Measurements from ENCODE around the gene SLC22A16.

The SLC22A16 gene

DNA sequence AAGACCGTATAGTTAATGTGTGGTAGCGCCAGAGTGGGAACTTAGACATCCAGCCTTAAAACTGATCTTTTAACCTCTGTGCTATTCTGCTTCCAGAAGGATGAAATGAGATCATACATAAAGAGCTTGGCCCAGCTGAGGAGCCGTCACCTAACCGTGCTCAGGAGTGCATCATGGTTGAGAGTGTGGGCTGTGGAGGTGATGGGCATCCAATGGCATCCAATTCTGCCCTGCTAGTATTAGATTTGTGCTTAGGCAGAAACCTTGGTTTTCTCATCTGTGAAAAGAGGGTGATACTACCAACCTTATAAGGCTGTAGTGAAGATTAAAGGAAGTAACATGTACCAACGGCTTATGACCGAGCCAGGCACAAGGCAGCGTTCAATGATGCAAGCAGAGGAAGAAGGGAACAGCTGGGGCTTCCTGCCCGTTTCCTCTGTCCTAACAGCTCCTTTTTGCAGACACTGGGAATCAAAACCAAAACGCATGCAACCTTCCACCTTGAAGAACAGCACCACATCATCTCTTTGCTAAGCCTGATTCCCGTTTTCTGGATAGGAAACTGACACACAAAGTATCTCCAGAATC, 1.3 kb downstream of the SLC22A16 start:
- H3K4me3 ChIP-seq (replicated peaks; ENCODE audit: low read depth, low read length), result no peak overlapping the region
- DNase-seq (ENCODE audit: extremely low read depth, insufficient read length), result no peak
- no peaks in the 10 kb centered on the region for H3K36me3 ChIP-seq (ENCODE audit: control insufficient read depth, insufficient read depth, low read length)
- TF ChIP-seq, protein P1, sequence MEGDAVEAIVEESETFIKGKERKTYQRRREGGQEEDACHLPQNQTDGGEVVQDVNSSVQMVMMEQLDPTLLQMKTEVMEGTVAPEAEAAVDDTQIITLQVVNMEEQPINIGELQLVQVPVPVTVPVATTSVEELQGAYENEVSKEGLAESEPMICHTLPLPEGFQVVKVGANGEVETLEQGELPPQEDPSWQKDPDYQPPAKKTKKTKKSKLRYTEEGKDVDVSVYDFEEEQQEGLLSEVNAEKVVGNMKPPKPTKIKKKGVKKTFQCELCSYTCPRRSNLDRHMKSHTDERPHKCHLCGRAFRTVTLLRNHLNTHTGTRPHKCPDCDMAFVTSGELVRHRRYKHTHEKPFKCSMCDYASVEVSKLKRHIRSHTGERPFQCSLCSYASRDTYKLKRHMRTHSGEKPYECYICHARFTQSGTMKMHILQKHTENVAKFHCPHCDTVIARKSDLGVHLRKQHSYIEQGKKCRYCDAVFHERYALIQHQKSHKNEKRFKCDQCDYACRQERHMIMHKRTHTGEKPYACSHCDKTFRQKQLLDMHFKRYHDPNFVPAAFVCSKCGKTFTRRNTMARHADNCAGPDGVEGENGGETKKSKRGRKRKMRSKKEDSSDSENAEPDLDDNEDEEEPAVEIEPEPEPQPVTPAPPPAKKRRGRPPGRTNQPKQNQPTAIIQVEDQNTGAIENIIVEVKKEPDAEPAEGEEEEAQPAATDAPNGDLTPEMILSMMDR (IDR thresholded peaks at IDR 0.05; ENCODE audit: insufficient read depth, low read length, poor library complexity, severe bottlenecking), result no peak
- peaks cover 1% of the 10 kb centered on the region for H3K27me3 ChIP-seq (replicated peaks; ENCODE audit: control insufficient read depth, insufficient read depth, low read length)

DNA sequence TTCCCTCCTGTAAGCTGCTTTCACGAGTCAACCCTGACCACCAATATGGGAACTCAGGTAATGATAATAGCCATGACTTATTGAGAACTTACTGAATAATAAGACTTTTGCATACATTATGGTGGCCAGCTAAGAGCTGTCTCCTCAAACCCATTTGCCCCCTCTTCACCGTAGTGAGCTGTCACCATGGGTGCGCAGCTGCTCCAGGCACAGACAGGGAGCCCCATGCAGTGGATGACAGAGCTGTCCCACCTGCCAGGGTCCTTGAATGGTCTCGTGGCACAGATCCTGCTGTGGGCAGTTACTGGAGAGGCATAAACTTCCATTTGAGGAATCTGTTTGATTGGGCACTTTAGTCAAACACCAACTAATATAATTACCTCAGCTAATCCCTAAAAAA, 1.9 kb downstream of the SLC22A16 start:
- no peak for DNase-seq (ENCODE audit: extremely low read depth, insufficient read length)
- Histone ChIP-seq H3K4me3 (replicated peaks; ENCODE audit: low read depth, low read length) (no peak overlapping the region), H3K36me3 (ENCODE audit: control insufficient read depth, insufficient read depth, low read length) (no peaks in the 10 kb centered on the region), H3K27me3 (replicated peaks; ENCODE audit: control insufficient read depth, insufficient read depth, low read length) (peaks cover 1% of the 10 kb centered on the region)
- TF ChIP-seq, protein P1 (IDR thresholded peaks at IDR 0.05; ENCODE audit: insufficient read depth, low read length, poor library complexity, severe bottlenecking), result no peak

DNA sequence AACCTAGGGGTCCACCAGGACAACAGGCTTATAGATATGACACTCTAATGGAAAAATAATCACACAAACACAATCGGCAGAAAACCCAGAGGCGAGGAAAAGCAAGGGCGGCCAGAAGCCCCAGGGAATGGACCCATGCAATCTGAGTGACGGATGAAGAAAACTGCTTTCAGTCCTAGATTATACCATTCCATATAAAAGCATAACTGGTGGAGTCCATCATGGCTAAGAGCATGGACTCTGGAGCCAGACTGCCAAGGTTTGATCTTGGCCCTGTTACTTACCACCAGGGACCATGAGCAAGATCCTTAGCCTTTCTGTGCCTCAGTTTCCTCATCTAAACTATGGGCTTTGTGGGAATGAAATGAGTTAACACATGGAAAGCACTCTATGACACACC, 3.7 kb downstream of the SLC22A16 start:
- H3K4me3 ChIP-seq (replicated peaks; ENCODE audit: low read depth, low read length), result no peak overlapping the region
- peaks cover 1% of the 10 kb centered on the region for H3K27me3 ChIP-seq (replicated peaks; ENCODE audit: control insufficient read depth, insufficient read depth, low read length)
- H3K36me3 ChIP-seq (ENCODE audit: control insufficient read depth, insufficient read depth, low read length), result no peaks in the 10 kb centered on the region
- DNase-seq (ENCODE audit: extremely low read depth, insufficient read length), result no peak
- TF ChIP-seq, protein P1 (IDR thresholded peaks at IDR 0.05; ENCODE audit: insufficient read depth, low read length, poor library complexity, severe bottlenecking), result no peak

DNA sequence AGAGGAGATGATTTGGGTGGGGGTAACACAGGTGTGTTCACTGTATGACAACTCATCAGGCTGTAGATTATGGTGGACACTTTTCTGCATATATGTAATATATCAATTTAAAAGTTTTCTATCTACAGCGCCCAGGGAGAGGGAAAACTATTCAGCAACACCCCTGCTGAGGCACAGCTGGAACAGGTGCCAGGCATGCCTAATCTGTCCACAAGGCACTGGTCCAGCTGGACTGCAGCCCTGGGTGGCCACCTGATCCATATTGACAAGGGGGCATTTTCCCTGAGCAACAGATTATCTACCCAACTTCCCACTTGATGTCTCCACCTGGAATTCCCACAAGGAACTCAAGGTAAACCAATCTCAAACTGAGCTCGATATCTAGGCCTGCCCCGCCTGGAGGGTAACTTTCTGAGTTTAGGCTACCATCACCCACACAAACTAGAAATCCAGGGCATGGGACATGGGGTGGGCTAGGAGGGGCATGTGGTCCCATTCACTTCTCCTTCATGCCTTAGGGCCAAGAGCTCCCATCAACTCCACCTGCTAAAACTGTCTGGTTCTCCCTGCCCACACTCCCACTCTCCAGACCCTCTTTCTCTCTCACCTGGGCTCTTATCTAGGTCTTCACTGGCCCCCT, 4.6 kb downstream of the SLC22A16 start:
- TF ChIP-seq, protein P1 (IDR thresholded peaks at IDR 0.05; ENCODE audit: insufficient read depth, low read length, poor library complexity, severe bottlenecking), result no peak
- DNase-seq (ENCODE audit: extremely low read depth, insufficient read length), result no peak
- H3K4me3 ChIP-seq (replicated peaks; ENCODE audit: low read depth, low read length), result no peak overlapping the region
- no peaks in the 10 kb centered on the region for H3K36me3 ChIP-seq (ENCODE audit: control insufficient read depth, insufficient read depth, low read length)
- H3K27me3 ChIP-seq (replicated peaks; ENCODE audit: control insufficient read depth, insufficient read depth, low read length), result peaks cover 1% of the 10 kb centered on the region

DNA sequence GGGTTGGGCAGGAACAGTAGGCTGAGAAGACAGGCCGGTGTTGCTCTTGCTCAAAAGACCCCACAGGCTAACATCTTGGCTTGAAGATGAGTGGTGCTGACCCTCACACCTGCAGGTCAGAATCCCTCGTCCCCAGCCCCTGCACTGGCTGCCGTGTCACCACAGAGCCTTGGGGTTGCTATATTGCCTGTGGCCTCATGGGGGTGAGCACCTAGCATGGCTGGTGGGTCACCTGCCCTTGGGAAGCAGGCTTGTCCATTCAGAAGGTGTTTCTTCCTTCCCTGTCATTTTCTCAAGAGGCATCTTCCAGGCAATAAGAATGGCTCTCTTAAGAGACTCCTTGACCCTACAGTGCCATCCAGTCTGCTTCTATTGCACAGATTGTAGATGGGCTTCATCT, 7.7 kb downstream of the SLC22A16 start:
- no peaks in the 10 kb centered on the region for H3K27me3 ChIP-seq (replicated peaks; ENCODE audit: control insufficient read depth, insufficient read depth, low read length)
- H3K4me3 ChIP-seq (replicated peaks; ENCODE audit: low read depth, low read length), result no peak overlapping the region
- no peak for DNase-seq (ENCODE audit: extremely low read depth, insufficient read length)
- TF ChIP-seq, protein P1 (IDR thresholded peaks at IDR 0.05; ENCODE audit: insufficient read depth, low read length, poor library complexity, severe bottlenecking), result no peak
- no peaks in the 10 kb centered on the region for H3K36me3 ChIP-seq (ENCODE audit: control insufficient read depth, insufficient read depth, low read length)

Data from GM06990 (cell line).